ENCODE results near the gene RMRP.

GRCh38 chr9:35689542-35690293 lies 31.9 kb upstream of the RMRP start, which contains the start of gene TPM2:
- TF ChIP-seq CTCF (IDR thresholded peaks at IDR 0.05) (no peak), POLR2AphosphoS5 (IDR thresholded peaks at IDR 0.05) (peak; percentile 35)

Measured in prostate gland (tissue), 2 donors.